Endothelial cell of umbilical vein (primary cell): ENCODE measurements around the gene RNF213. TPM values are rescaled to one million over a fixed set of nuclear protein-coding genes. Genes with fewer than 3 reads are reported as not detected.

Experiments used
- BruUV-seq: library from RNA; stranded (reverse); fragments of 400-500 nt; replicated peaks from 2 replicates; lab custom pipeline; 2021; lab: Mats Ljungman, UMichigan
- CTCF ChIA-PET: fragments of 300-600, 350-600 bp; sonication (Branson Sonifier 250); formaldehyde crosslinking; loops from one replicate; lab custom pipeline; 2021; ENCODE audit warnings: antibody characterized with exemption, inconsistent platforms; lab: Charles Lee
- POLR2A ChIA-PET: fragments of 300-600, 350-600 bp; sonication (Branson Sonifier 250); formaldehyde crosslinking; loops from one replicate; lab custom pipeline; 2021; ENCODE audit warnings: antibody characterized with exemption, inconsistent platforms; lab: Charles Lee
- DNase-seq: peaks from one replicate; pipeline ENCODE4 v3.0.0-alpha.2; 2011; ENCODE audit warnings: low read depth, low spot score
- FAIRE-seq: peaks from 2 replicates; lab custom pipeline; 2011; peaks lifted over from hg19 to GRCh38; lab: Jason Lieb, UNC
- H2AFZ ChIP-seq: 2 replicates; pipeline ENCODE4 v1.6.0; 2012; ENCODE audit warnings: low read depth, low read length, control low read depth, inconsistent platforms
- H3K27ac ChIP-seq: 2 replicates; pipeline ENCODE4 v1.5.1; 2011; ENCODE audit warnings: low read depth, mild to moderate bottlenecking, control low read depth, low read length, moderate library complexity; ENCODE audit not compliant: insufficient read depth
- H3K27me3 ChIP-seq, 2 experiments: 2 replicates each; pipeline versions ENCODE4 v1.6.0 to v1.6.1; 2011; ENCODE audit warnings: low read length in 2 of 2, mixed read lengths in 1 of 2; ENCODE audit not compliant: control insufficient read depth in 2 of 2, insufficient read depth in 2 of 2
- H3K36me3 ChIP-seq, 2 experiments: 2 replicates in 1 of 2; 3 replicates in 1 of 2; pipeline ENCODE4 v1.5.1; 2011; ENCODE audit warnings: low read length in 2 of 2, mild to moderate bottlenecking in 1 of 2, moderate library complexity in 1 of 2; ENCODE audit not compliant: control insufficient read depth in 2 of 2, insufficient read depth in 2 of 2; ENCODE audit errors: extremely low read depth in 1 of 2
- H3K4me1 ChIP-seq: 3 replicates; pipeline ENCODE4 v1.5.1; 2011; ENCODE audit warnings: mild to moderate bottlenecking, low read length; ENCODE audit not compliant: control insufficient read depth, insufficient read depth; ENCODE audit errors: extremely low read depth
- H3K4me2 ChIP-seq: 2 replicates; pipeline ENCODE4 v1.6.1; 2011; ENCODE audit warnings: low read length, control low read depth, mixed read lengths; ENCODE audit not compliant: insufficient read depth
- H3K4me3 ChIP-seq, 3 experiments: fragments of 200-600 bp in 1 of 3; sonication (generic), shearing (Covaris generic) in 1 of 3; replicated peaks in 1 of 3; 2 replicates each; pipeline ENCODE4 v1.5.1; 2011 to 2016; ENCODE audit warnings: control low read depth in 3 of 3, low read length in 3 of 3, mild to moderate bottlenecking in 2 of 3, inconsistent platforms in 1 of 3, low read depth in 1 of 3, moderate library complexity in 1 of 3; ENCODE audit not compliant: insufficient read depth in 1 of 3
- H3K79me2 ChIP-seq: 2 replicates; pipeline ENCODE4 v1.6.0; 2012; ENCODE audit warnings: low read length, inconsistent platforms; ENCODE audit not compliant: control insufficient read depth, insufficient read depth
- H3K9ac ChIP-seq: replicated peaks from 2 replicates; pipeline ENCODE3; 2011; ENCODE audit warnings: low read length, control low read depth; ENCODE audit not compliant: insufficient read depth; ENCODE audit errors: extremely low read depth
- H3K9me1 ChIP-seq: replicated peaks from 3 replicates; pipeline ENCODE4 v1.6.0; 2011; ENCODE audit warnings: mild to moderate bottlenecking, low read length; ENCODE audit not compliant: control insufficient read depth, insufficient read depth; ENCODE audit errors: extremely low read depth
- H3K9me3 ChIP-seq: replicated peaks from 2 replicates; pipeline ENCODE4 v1.5.1; 2012; ENCODE audit warnings: low read length, inconsistent platforms; ENCODE audit not compliant: control insufficient read depth, insufficient read depth
- H4K20me1 ChIP-seq: replicated peaks from 2 replicates; pipeline ENCODE3; 2011; ENCODE audit warnings: mild to moderate bottlenecking, low read length; ENCODE audit not compliant: control insufficient read depth, insufficient read depth; ENCODE audit errors: extremely low read depth
- EZH2 ChIP-seq: IDR thresholded peaks from 2 replicates; pipeline ENCODE4 v1.6.1; 2012; ENCODE audit warnings: borderline replicate concordance, low read depth, mild to moderate bottlenecking, moderate library complexity, low read length, inconsistent platforms; ENCODE audit not compliant: severe bottlenecking
- FOS ChIP-seq: IDR thresholded peaks from 2 replicates; pipeline ENCODE4 v1.6.1; 2011; ENCODE audit warnings: mild to moderate bottlenecking, low read length, moderate library complexity, borderline replicate concordance; ENCODE audit not compliant: insufficient read depth
- GATA2 ChIP-seq: IDR thresholded peaks from 2 replicates; pipeline ENCODE4 v1.7.0; 2011; ENCODE audit warnings: low read depth, mild to moderate bottlenecking, moderate library complexity, mixed read lengths, low read length; ENCODE audit not compliant: insufficient read length, insufficient read depth
- JUN ChIP-seq: IDR thresholded peaks from 2 replicates; pipeline ENCODE4 v1.6.1; 2011; ENCODE audit warnings: borderline replicate concordance, low read depth; ENCODE audit not compliant: insufficient read length, insufficient read depth
- MYC ChIP-seq: IDR thresholded peaks from one replicate; pipeline ENCODE4 v1.6.1; 2011; ENCODE audit warnings: mild to moderate bottlenecking, low read depth, low read length
- POLR2A ChIP-seq: IDR thresholded peaks from 2 replicates; pipeline ENCODE4 v1.6.1; 2012; ENCODE audit warnings: low read depth, mild to moderate bottlenecking, control low read depth, low read length
- POLR2AphosphoS5 ChIP-seq: IDR thresholded peaks from 2 replicates; pipeline ENCODE4 v1.6.1; 2012; ENCODE audit warnings: low read depth, mild to moderate bottlenecking, control low read depth, low read length, moderate library complexity; ENCODE audit not compliant: insufficient read depth
- dilution Hi-C: fragments of 300-500 bp; cut with MboI; formaldehyde crosslinking; loops from one replicate; pipeline ENCODE4 v1.15.0; 2019; ENCODE audit warnings: low sequenced_read_pairs; ENCODE audit not compliant: extremely low pct_ligation_motif_present
- intact Hi-C: fragments of 100-400 bp; cut with micrococcal nuclease; formaldehyde crosslinking; loops from one replicate; pipeline ENCODE4 v1.10.0; 2022
- polyA plus RNA-seq, 4 experiments: library from polyadenylated mRNA; depleted of rRNA in 3 of 4; stranded (reverse) in 3 of 4; unstranded in 1 of 4; fragments of >200 nt; gene quantifications; 2 replicates each; pipeline versions ENCODE4 v1.2.1 to v1.2.3, GENCODE V29; 2011 to 2012; ENCODE audit warnings: missing spikeins in 1 of 4
- total RNA-seq: library from RNA; stranded (reverse); gene quantifications from 2 replicates; pipeline ENCODE4 v1.2.3, GENCODE V29; 2021
- TF ChIP-seq, protein P1 (sequence below), 2 donors: IDR thresholded peaks; 1 replicate in 1 of 2; 2 replicates in 1 of 2; pipeline ENCODE4 v1.5.1; 2011; ENCODE audit warnings: low read length in 2 of 2, mild to moderate bottlenecking in 2 of 2, moderate library complexity in 2 of 2, control low read depth in 1 of 2, inconsistent platforms in 1 of 2, low read depth in 1 of 2; ENCODE audit not compliant: insufficient read depth in 1 of 2; ENCODE audit errors: extremely low read depth in 1 of 2
- TF ChIP-seq, protein P2 (sequence below): IDR thresholded peaks from 2 replicates; pipeline ENCODE4 v1.6.1; 2011; ENCODE audit not compliant: insufficient read depth, insufficient read length

RNF213 gene
- total and polyA plus RNA-seq, 2 donors (not counting 3 experiments of a cell fraction or from before 2014, with no cell fraction given), result 36.5 to 116 TPM

GRCh38 chr17:80216473-80217456 lies 43.9 kb upstream of the RNF213 start:
- Histone ChIP-seq H3K36me3 (peaks cover 3 to 26% of the 10 kb centered on the region in 2 experiments), H2AFZ (no peak overlapping the region), H3K79me2 (peaks cover 11% of the 10 kb centered on the region), H3K27ac (no peak overlapping the region), H3K27me3 (no peaks in the 10 kb centered on the region), H3K4me2 (no peak overlapping the region), H3K4me3 (no peak overlapping the region), H3K9me3 (no peaks in the 10 kb centered on the region), H3K9me1 (no peaks in the 10 kb centered on the region), H4K20me1 (no peaks in the 10 kb centered on the region), H3K4me1 (peaks cover 13% of the 10 kb centered on the region), H3K9ac (no peak overlapping the region)
- ChIA-PET CTCF (no interaction called here), POLR2A (interaction anchor here (0.5 kb wide), 1 partner anchor 202 kb away, joined by 3 read pairs; no protein-coding TSS in a partner anchor)
- no TSS peak for BruUV-seq
- no peak for FAIRE-seq
- TF ChIP-seq POLR2A (no peak), POLR2AphosphoS5 (no peak), GATA2 (no peak), EZH2 (no peak), MYC (no peak), JUN (no peak), FOS (no peak)
- TF ChIP-seq, protein P1, sequence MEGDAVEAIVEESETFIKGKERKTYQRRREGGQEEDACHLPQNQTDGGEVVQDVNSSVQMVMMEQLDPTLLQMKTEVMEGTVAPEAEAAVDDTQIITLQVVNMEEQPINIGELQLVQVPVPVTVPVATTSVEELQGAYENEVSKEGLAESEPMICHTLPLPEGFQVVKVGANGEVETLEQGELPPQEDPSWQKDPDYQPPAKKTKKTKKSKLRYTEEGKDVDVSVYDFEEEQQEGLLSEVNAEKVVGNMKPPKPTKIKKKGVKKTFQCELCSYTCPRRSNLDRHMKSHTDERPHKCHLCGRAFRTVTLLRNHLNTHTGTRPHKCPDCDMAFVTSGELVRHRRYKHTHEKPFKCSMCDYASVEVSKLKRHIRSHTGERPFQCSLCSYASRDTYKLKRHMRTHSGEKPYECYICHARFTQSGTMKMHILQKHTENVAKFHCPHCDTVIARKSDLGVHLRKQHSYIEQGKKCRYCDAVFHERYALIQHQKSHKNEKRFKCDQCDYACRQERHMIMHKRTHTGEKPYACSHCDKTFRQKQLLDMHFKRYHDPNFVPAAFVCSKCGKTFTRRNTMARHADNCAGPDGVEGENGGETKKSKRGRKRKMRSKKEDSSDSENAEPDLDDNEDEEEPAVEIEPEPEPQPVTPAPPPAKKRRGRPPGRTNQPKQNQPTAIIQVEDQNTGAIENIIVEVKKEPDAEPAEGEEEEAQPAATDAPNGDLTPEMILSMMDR (IDR thresholded peaks at IDR 0.05; ENCODE audit: extremely low read depth in 1 of 2, insufficient read depth in 1 of 2, low read depth in 1 of 2, low read length in 2 of 2), result no peak
- TF ChIP-seq, protein P2, sequence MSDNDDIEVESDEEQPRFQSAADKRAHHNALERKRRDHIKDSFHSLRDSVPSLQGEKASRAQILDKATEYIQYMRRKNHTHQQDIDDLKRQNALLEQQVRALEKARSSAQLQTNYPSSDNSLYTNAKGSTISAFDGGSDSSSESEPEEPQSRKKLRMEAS, result no peak
- no peak for DNase-seq
- intact Hi-C loops, result no loop called here
- dilution Hi-C loops, result no loop called here
